SU-DHL-6 (cell line): ENCODE measurements around the gene SINHCAF.

Source experiments
- H2AFZ ChIP-seq: fragments of 200-600 bp; sonication (generic); 2 replicates; pipeline ENCODE4 v1.6.1; 2014; ENCODE audit warnings: low read depth, mild to moderate bottlenecking, moderate library complexity, mixed read lengths, antibody characterized with exemption, low read length; ENCODE audit not compliant: severe bottlenecking
- H3F3A ChIP-seq: fragments of 200-600 bp; shearing (Covaris generic); 2 replicates; pipeline ENCODE4 v1.6.0; 2016; ENCODE audit warnings: antibody characterized with exemption, mild to moderate bottlenecking; ENCODE audit not compliant: insufficient read depth
- H3K27ac ChIP-seq: fragments of 200-600 bp; sonication (generic); 2 replicates; pipeline ENCODE4 v1.5.1; 2016; ENCODE audit warnings: low read depth, mild to moderate bottlenecking, low read length, moderate library complexity, mixed read lengths
- H3K27me3 ChIP-seq: fragments of 200-600 bp; sonication (generic), shearing (Covaris generic); 2 replicates; pipeline ENCODE4 v1.6.0; 2014; ENCODE audit warnings: mild to moderate bottlenecking, low read length
- H3K36me3 ChIP-seq: fragments of 200-600 bp; sonication (generic); 2 replicates; pipeline ENCODE4 v1.6.1; 2014; ENCODE audit warnings: mild to moderate bottlenecking, low read length, mixed read lengths
- H3K4me2 ChIP-seq: fragments of 300-600, 200-600 bp; shearing (Covaris generic), sonication (generic); 2 replicates; pipeline ENCODE4 v1.6.0; 2014; ENCODE audit warnings: low read length, low read depth, mild to moderate bottlenecking; ENCODE audit not compliant: poor library complexity, severe bottlenecking
- H3K4me3 ChIP-seq: fragments of 200-600 bp; sonication (generic); 2 replicates; pipeline ENCODE4 v1.5.1; 2014; ENCODE audit warnings: antibody characterized with exemption, low read length, mild to moderate bottlenecking, mixed read lengths; ENCODE audit not compliant: insufficient read depth, poor library complexity, severe bottlenecking
- H3K79me2 ChIP-seq: fragments of 200-600 bp; sonication (generic); 2 replicates; pipeline ENCODE4 v1.6.1; 2014; ENCODE audit warnings: mild to moderate bottlenecking, low read length, moderate library complexity; ENCODE audit not compliant: insufficient read depth
- H3K9ac ChIP-seq: fragments of 200-600 bp; sonication (generic); 2 replicates; pipeline ENCODE4 v1.7.0; 2014; ENCODE audit warnings: mild to moderate bottlenecking, low read length
- H3K9me2 ChIP-seq: fragments of 200-600 bp; sonication (generic); replicated peaks from 2 replicates; pipeline ENCODE4 v1.6.1; 2014; ENCODE audit warnings: low read length; ENCODE audit not compliant: insufficient read depth
- H3K9me3 ChIP-seq: fragments of 200-600 bp; sonication (generic); 2 replicates; pipeline ENCODE4 v1.6.1; 2014; ENCODE audit warnings: low read length, mixed read lengths; ENCODE audit not compliant: insufficient read depth
- H4K20me1 ChIP-seq: fragments of 200-600 bp; sonication (generic); 2 replicates; pipeline ENCODE4 v1.6.1; 2014; ENCODE audit warnings: low read depth, mild to moderate bottlenecking, antibody characterized with exemption, low read length, moderate library complexity, mixed read lengths
- EZH2phosphoT487 ChIP-seq: fragments of 200-600 bp; sonication (generic), shearing (Covaris generic); conservative IDR thresholded peaks from 2 replicates; pipeline ENCODE4 v1.6.1; 2018; ENCODE audit warnings: mild to moderate bottlenecking, antibody characterized with exemption, low read length, moderate library complexity, mixed read lengths
- TF ChIP-seq, protein P1 (sequence below): fragments of 200-600 bp; sonication (generic); IDR thresholded peaks from one replicate; pipeline ENCODE4 v1.5.1; 2017; ENCODE audit warnings: antibody characterized with exemption, mild to moderate bottlenecking, low read length, moderate library complexity; ENCODE audit not compliant: insufficient read depth, poor library complexity, severe bottlenecking

Gene SINHCAF

DNA sequence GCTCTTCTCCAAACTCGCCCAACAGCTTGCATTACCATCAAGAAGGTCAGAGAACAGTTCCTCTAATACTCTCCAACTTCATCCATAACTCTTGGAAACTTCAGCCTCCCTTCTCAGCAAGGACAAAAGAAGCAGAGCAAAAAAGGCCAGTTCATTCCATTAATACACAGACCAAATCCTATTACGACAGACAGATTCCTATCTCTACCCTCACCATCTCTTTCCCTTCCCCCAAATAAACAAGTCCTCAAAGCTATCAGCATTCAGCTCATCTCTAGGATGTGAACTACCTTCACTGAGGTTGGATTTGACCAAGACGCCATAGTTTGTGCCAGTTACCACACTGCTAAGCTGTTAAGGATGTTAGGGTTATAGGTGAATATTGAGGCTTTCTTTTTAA is 25.2 kb downstream of the SINHCAF start:
- H3K36me3 ChIP-seq: peaks cover 20% of the 10 kb centered on the region
- H3K9me2 ChIP-seq: no peaks in the 10 kb centered on the region
- H3K79me2 ChIP-seq: peaks cover 86% of the 10 kb centered on the region
- no peak overlapping the region for H2AFZ ChIP-seq
- H3K9ac ChIP-seq: no peak overlapping the region
- H3K27ac ChIP-seq: no peak overlapping the region
- H3F3A ChIP-seq: no peaks in the 10 kb centered on the region
- H3K4me2 ChIP-seq: no peak overlapping the region
- H4K20me1 ChIP-seq: peaks cover 5% of the 10 kb centered on the region; the same call in 1 of the 2 replicates
- TF ChIP-seq, protein P1, sequence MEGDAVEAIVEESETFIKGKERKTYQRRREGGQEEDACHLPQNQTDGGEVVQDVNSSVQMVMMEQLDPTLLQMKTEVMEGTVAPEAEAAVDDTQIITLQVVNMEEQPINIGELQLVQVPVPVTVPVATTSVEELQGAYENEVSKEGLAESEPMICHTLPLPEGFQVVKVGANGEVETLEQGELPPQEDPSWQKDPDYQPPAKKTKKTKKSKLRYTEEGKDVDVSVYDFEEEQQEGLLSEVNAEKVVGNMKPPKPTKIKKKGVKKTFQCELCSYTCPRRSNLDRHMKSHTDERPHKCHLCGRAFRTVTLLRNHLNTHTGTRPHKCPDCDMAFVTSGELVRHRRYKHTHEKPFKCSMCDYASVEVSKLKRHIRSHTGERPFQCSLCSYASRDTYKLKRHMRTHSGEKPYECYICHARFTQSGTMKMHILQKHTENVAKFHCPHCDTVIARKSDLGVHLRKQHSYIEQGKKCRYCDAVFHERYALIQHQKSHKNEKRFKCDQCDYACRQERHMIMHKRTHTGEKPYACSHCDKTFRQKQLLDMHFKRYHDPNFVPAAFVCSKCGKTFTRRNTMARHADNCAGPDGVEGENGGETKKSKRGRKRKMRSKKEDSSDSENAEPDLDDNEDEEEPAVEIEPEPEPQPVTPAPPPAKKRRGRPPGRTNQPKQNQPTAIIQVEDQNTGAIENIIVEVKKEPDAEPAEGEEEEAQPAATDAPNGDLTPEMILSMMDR: no peak
- TF ChIP-seq EZH2phosphoT487: no peak
- no peaks in the 10 kb centered on the region for H3K9me3 ChIP-seq
- H3K27me3 ChIP-seq: no peaks in the 10 kb centered on the region
- H3K4me3 ChIP-seq: no peak overlapping the region

DNA sequence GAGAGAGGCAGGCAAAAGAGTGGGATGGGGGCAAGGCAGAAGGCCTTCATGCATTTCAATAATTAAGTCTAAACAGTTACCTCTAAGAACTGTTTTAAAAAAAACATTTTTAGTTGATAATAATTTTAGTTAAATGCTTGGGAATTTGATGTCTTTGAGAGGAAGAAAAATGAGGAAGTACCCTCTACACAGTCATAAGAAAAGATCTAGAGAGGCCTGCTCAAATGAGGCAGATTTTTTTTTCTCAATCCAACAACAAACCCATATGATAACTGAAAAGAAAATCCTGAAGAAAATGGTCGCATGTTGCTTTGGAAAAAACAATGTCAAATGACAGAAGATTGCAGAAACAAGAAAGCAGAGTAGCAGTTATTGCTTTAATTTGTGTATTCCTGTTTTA is 25.6 kb downstream of the SINHCAF start:
- Histone ChIP-seq H3K27me3 (no peaks in the 10 kb centered on the region), H3K4me3 (no peak overlapping the region), H3K9me2 (no peaks in the 10 kb centered on the region), H3K9ac (no peak overlapping the region), H2AFZ (no peak overlapping the region), H3K79me2 (peaks cover 82% of the 10 kb centered on the region), H3K27ac (no peak overlapping the region), H3F3A (no peaks in the 10 kb centered on the region), H3K4me2 (no peak overlapping the region), H3K36me3 (peaks cover 20% of the 10 kb centered on the region), H4K20me1 (peaks cover 5% of the 10 kb centered on the region; the same call in 1 of the 2 replicates), H3K9me3 (no peaks in the 10 kb centered on the region)
- TF ChIP-seq EZH2phosphoT487: no peak
- TF ChIP-seq, protein P1: no peak

DNA sequence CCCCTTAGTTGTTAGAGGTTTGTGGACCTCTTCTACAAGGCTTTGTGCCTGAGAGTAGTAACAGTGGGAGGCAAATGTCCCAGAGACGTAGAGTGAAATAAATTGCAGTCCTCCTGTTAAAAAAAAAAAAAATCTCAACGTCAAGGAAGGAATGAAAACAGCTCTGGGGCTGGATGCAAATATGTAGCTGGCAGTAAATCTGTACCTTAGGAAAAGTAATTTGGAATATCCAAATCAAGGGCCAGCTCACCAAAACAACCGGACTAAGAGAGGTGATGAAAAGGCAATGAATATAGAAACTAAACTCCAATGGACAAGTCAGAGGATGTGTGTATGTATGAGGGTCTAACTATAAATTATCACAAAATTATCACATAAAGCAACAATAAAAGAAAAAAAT is 27.0 kb downstream of the SINHCAF start:
- Histone ChIP-seq H3K4me2 (peak overlapping the region; percentile 15), H3K4me3 (no peak overlapping the region), H3K27me3 (no peaks in the 10 kb centered on the region), H3F3A (no peaks in the 10 kb centered on the region), H3K9ac (no peak overlapping the region), H3K27ac (peak overlapping the region; percentile 46; the same call in 1 of the 2 replicates), H3K79me2 (peaks cover 68% of the 10 kb centered on the region), H3K9me3 (no peaks in the 10 kb centered on the region), H4K20me1 (no peaks in the 10 kb centered on the region; the same call in 1 of the 2 replicates), H3K9me2 (no peaks in the 10 kb centered on the region), H3K36me3 (peaks cover 25% of the 10 kb centered on the region), H2AFZ (no peak overlapping the region)
- no peak for TF ChIP-seq EZH2phosphoT487
- TF ChIP-seq, protein P1: no peak
